GM12872 (cell line): ENCODE data around the gene STK32C.

Experiments
- CTCF ChIP-seq: IDR thresholded peaks from 3 replicates; pipeline ENCODE4 v1.5.1; 2011; ENCODE audit warnings: low read depth, mild to moderate bottlenecking, low read length, moderate library complexity; ENCODE audit not compliant: insufficient read depth

STK32C gene

GRCh38 chr10:132163826-132164515, 143.8 kb downstream of the STK32C start:
- TF ChIP-seq CTCF: no peak

GRCh38 chr10:132163278-132163765, 144.4 kb downstream of the STK32C start:
- TF ChIP-seq CTCF: peak; percentile 26; the same call in 2 of the 3 replicates

- TF ChIP-seq CTCF: no peak
Observed at GRCh38 chr10:132162590-132163277, 145.0 kb downstream of the STK32C start.

GRCh38 chr10:132162021-132162531, 145.7 kb downstream of the STK32C start:
- no peak for TF ChIP-seq CTCF

GRCh38 chr10:132158823-132159222, 148.9 kb downstream of the STK32C start:
- no peak for TF ChIP-seq CTCF

GRCh38 chr10:132158122-132158741, 149.5 kb downstream of the STK32C start:
- TF ChIP-seq CTCF: no peak
